Measurements from ENCODE around the gene CACNA2D3.

Gene CACNA2D3

DNA sequence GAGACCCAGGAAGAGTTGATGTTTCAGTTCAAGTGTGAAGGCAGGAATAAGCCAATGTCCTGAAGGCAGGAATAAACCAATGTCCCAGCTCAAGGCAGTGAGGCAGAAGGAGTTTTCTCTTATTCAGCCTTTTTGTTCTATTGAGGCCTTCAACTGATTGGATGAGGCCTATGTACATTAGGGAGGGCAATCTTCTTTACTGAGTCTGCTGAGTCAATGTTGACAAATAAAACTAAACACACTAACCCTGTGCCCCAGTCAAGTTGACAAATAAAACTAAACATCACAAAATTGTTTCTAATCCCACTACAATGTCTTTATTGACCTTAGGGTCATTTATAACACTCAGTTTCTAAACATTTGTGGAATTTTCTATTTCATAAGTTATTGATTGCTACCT lies 100.0 kb downstream of the CACNA2D3 start:
- no peak overlapping the region for H2AK5ac ChIP-seq (ENCODE audit: low read length)
- no peak for DNase-seq
- H3K4ac ChIP-seq (ENCODE audit: low read depth, low read length), result no peak overlapping the region
- H3K23ac ChIP-seq (ENCODE audit: low read length), result no peak overlapping the region
- no peak overlapping the region for H3K9ac ChIP-seq (ENCODE audit: low read length)
- no peak overlapping the region for H3K56ac ChIP-seq (ENCODE audit: low read length)
- no peaks in the 10 kb centered on the region for H3K79me1 ChIP-seq (ENCODE audit: low read length)
- no peak overlapping the region for H3K4me2 ChIP-seq (ENCODE audit: low read length)
- no peak overlapping the region for H4K5ac ChIP-seq (ENCODE audit: low read length)
- H3K79me2 ChIP-seq (ENCODE audit: control insufficient read depth, insufficient read depth, low read length), result no peaks in the 10 kb centered on the region
- H3K36me3 ChIP-seq (ENCODE audit: control insufficient read depth, insufficient read depth, low read length), result no peaks in the 10 kb centered on the region
- no peak overlapping the region for H2BK120ac ChIP-seq (ENCODE audit: low read depth, low read length)
- no peak overlapping the region for H3K27ac ChIP-seq (ENCODE audit: low read depth, low read length)
- no peak overlapping the region for H2BK15ac ChIP-seq (replicated peaks; ENCODE audit: low read depth)
- H3K18ac ChIP-seq (ENCODE audit: low read length), result no peak overlapping the region
- no peaks in the 10 kb centered on the region for H3K27me3 ChIP-seq (ENCODE audit: insufficient read depth, low read length, poor library complexity)
- no peak overlapping the region for H4K8ac ChIP-seq (ENCODE audit: low read depth, low read length)
- peaks cover 2% of the 10 kb centered on the region for H3K4me1 ChIP-seq (ENCODE audit: control insufficient read depth, low read depth, low read length)
- no peak overlapping the region for H2BK5ac ChIP-seq (ENCODE audit: low read length)
- H3K4me3 ChIP-seq (ENCODE audit: low read length), result no peak overlapping the region

DNA sequence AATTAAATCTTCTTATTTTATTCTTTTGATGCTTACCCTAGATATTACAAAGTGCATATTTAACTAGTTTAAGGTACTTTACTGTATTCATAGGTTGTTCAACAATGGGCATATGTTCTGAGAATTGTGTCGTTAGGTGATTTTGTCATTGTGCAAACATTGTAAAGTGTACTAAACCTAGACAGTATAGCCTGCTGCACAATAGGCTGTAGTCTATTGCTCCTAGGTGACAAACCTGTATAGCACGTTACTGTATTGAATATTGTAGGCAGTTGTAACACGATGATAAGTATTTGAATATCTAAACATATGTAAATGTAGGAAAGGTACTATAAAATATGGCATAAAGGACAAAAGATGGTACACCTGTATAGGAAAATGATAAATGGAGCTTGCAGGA lies 100.7 kb downstream of the CACNA2D3 start:
- no peak for DNase-seq
- no peak overlapping the region for H3K4me3 ChIP-seq (ENCODE audit: low read length)
- no CpG with 5 or more reads among the region's 3 CpGs for WGBS (ENCODE audit: extremely low coverage, insufficient coverage, low lambda C conversion rate)
- no peak overlapping the region for H2BK5ac ChIP-seq (ENCODE audit: low read length)
- H3K9ac ChIP-seq (ENCODE audit: low read length), result no peak overlapping the region
- no peak overlapping the region for H2BK15ac ChIP-seq (replicated peaks; ENCODE audit: low read depth)
- no peak overlapping the region for H4K5ac ChIP-seq (ENCODE audit: low read length)
- H2BK120ac ChIP-seq (ENCODE audit: low read depth, low read length), result no peak overlapping the region
- H3K56ac ChIP-seq (ENCODE audit: low read length), result no peak overlapping the region
- no peak overlapping the region for H3K18ac ChIP-seq (ENCODE audit: low read length)
- no peaks in the 10 kb centered on the region for H3K27me3 ChIP-seq (ENCODE audit: insufficient read depth, low read length, poor library complexity)
- no peak overlapping the region for H3K4me2 ChIP-seq (ENCODE audit: low read length)
- H3K4me1 ChIP-seq (ENCODE audit: control insufficient read depth, low read depth, low read length), result peaks cover 2% of the 10 kb centered on the region
- H4K8ac ChIP-seq (ENCODE audit: low read depth, low read length), result no peak overlapping the region
- no peak overlapping the region for H3K23ac ChIP-seq (ENCODE audit: low read length)
- H3K27ac ChIP-seq (ENCODE audit: low read depth, low read length), result no peak overlapping the region
- H3K79me2 ChIP-seq (ENCODE audit: control insufficient read depth, insufficient read depth, low read length), result no peaks in the 10 kb centered on the region
- H3K4ac ChIP-seq (ENCODE audit: low read depth, low read length), result no peak overlapping the region
- H2AK5ac ChIP-seq (ENCODE audit: low read length), result no peak overlapping the region
- H3K79me1 ChIP-seq (ENCODE audit: low read length), result no peaks in the 10 kb centered on the region
- H3K36me3 ChIP-seq (ENCODE audit: control insufficient read depth, insufficient read depth, low read length), result no peaks in the 10 kb centered on the region

DNA sequence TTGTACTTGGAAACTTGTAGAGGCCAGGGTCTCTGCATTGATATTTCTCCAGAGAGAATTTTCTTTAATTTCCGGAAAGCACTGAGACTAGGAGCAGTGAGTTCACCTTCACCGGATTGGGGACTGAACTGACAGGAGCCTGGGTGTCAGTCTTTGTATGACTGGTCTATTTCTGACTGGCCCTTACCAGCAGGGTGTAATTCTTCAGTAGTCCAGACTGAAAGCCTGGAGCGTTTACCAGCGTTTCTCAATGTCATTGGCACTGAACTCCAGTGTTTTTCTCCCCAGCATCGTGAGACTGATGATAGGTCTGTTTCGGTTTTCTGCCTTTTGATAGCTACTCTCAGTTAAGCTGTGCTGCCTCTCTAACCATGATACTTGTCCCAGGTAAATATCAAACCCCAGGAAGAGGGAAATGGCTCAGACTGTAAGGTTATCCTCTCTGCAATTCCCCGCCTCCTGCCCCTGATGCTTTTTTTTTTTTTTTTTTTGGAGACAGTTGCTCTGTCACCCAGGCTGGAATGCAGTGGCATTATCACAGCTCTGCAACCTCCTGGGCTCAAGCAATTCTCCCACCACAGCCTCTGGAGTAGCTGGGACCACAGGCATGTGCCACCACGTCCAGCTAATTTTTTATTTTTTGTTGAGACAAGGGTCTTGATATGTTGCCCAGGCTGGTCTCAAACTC lies 103.6 kb downstream of the CACNA2D3 start:
- Histone ChIP-seq H3K18ac (ENCODE audit: low read length) (peak overlapping the region; percentile 39), H3K27me3 (ENCODE audit: insufficient read depth, low read length, poor library complexity) (no peaks in the 10 kb centered on the region), H2BK5ac (ENCODE audit: low read length) (no peak overlapping the region), H3K56ac (ENCODE audit: low read length) (no peak overlapping the region), H3K4me1 (ENCODE audit: control insufficient read depth, low read depth, low read length) (peaks cover 4% of the 10 kb centered on the region), H3K23ac (ENCODE audit: low read length) (no peak overlapping the region), H4K8ac (ENCODE audit: low read depth, low read length) (no peak overlapping the region), H3K4ac (ENCODE audit: low read depth, low read length) (no peak overlapping the region), H3K79me1 (ENCODE audit: low read length) (no peaks in the 10 kb centered on the region), H3K4me3 (ENCODE audit: low read length) (no peak overlapping the region), H4K5ac (ENCODE audit: low read length) (no peak overlapping the region), H2BK120ac (ENCODE audit: low read depth, low read length) (no peak overlapping the region), H2BK15ac (replicated peaks; ENCODE audit: low read depth) (no peak overlapping the region), H2AK5ac (ENCODE audit: low read length) (no peak overlapping the region), H3K27ac (ENCODE audit: low read depth, low read length) (no peak overlapping the region), H3K9ac (ENCODE audit: low read length) (no peak overlapping the region), H3K4me2 (ENCODE audit: low read length) (no peak overlapping the region), H3K79me2 (ENCODE audit: control insufficient read depth, insufficient read depth, low read length) (no peaks in the 10 kb centered on the region), H3K36me3 (ENCODE audit: control insufficient read depth, insufficient read depth, low read length) (no peaks in the 10 kb centered on the region)
- WGBS (ENCODE audit: extremely low coverage, insufficient coverage, low lambda C conversion rate), result no CpG with 5 or more reads among the region's 8 CpGs
- peak; percentile 22 for DNase-seq

DNA sequence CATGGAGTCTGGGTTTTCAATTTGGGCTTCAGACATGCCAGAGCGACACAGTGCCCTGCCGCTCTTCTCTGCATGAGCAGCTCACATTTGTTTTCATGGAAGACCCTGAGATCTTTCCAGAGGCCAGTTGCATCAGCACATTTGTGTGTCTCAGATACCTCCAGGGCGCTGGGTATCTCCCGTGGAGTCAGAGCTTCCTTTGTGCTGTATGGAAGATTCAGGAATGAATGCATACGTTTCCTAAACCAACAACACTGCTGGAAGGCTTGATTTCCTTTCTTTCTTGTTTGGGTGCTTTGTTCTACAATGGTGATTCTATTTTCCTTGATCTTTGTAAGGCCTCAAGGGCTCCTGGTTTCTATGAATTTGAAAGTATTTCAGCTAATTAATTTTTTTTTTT lies 106.5 kb downstream of the CACNA2D3 start:
- WGBS (ENCODE audit: extremely low coverage, insufficient coverage, low lambda C conversion rate), result no CpG with 5 or more reads among the region's 5 CpGs
- no peaks in the 10 kb centered on the region for H3K79me1 ChIP-seq (ENCODE audit: low read length)
- DNase-seq, result peak; percentile 50
- no peak overlapping the region for H4K5ac ChIP-seq (ENCODE audit: low read length)
- no peak overlapping the region for H4K8ac ChIP-seq (ENCODE audit: low read depth, low read length)
- H3K18ac ChIP-seq (ENCODE audit: low read length), result peak overlapping the region; percentile 19
- H2BK5ac ChIP-seq (ENCODE audit: low read length), result no peak overlapping the region
- H3K36me3 ChIP-seq (ENCODE audit: control insufficient read depth, insufficient read depth, low read length), result no peaks in the 10 kb centered on the region
- H3K79me2 ChIP-seq (ENCODE audit: control insufficient read depth, insufficient read depth, low read length), result no peaks in the 10 kb centered on the region
- H3K4me1 ChIP-seq (ENCODE audit: control insufficient read depth, low read depth, low read length), result peaks cover 4% of the 10 kb centered on the region
- no peak overlapping the region for H3K4me3 ChIP-seq (ENCODE audit: low read length)
- no peak overlapping the region for H3K9ac ChIP-seq (ENCODE audit: low read length)
- H2BK15ac ChIP-seq (replicated peaks; ENCODE audit: low read depth), result no peak overlapping the region
- no peak overlapping the region for H3K23ac ChIP-seq (ENCODE audit: low read length)
- H3K27me3 ChIP-seq (ENCODE audit: insufficient read depth, low read length, poor library complexity), result no peaks in the 10 kb centered on the region
- no peak overlapping the region for H3K4ac ChIP-seq (ENCODE audit: low read depth, low read length)
- no peak overlapping the region for H3K56ac ChIP-seq (ENCODE audit: low read length)
- H3K27ac ChIP-seq (ENCODE audit: low read depth, low read length), result no peak overlapping the region
- H2AK5ac ChIP-seq (ENCODE audit: low read length), result no peak overlapping the region
- no peak overlapping the region for H3K4me2 ChIP-seq (ENCODE audit: low read length)
- peak overlapping the region; percentile 38 for H2BK120ac ChIP-seq (ENCODE audit: low read depth, low read length)

DNA sequence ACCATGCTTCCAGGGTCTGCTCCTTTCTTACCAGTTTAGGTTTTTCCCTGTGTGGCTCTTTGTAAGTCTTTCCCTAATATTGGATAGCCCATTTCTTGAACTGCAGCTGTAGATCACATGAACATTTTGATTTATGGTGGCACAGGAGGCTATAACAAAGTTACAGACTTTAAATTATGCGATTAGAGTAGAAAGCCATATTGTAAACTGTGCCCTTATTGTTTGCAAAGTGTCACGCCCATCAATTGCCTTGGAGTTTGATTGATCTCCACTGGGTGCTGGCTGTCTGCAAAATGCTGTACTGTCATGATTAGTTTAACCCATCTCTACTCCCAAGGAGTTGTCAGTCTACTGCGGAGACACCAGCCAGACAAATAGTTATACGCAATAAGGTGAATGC lies 110.3 kb downstream of the CACNA2D3 start:
- Histone ChIP-seq H3K56ac (ENCODE audit: low read length) (no peak overlapping the region), H2BK5ac (ENCODE audit: low read length) (no peak overlapping the region), H4K8ac (ENCODE audit: low read depth, low read length) (no peak overlapping the region), H2BK120ac (ENCODE audit: low read depth, low read length) (no peak overlapping the region), H3K4me1 (ENCODE audit: control insufficient read depth, low read depth, low read length) (peaks cover 2% of the 10 kb centered on the region), H3K79me1 (ENCODE audit: low read length) (no peaks in the 10 kb centered on the region), H4K5ac (ENCODE audit: low read length) (no peak overlapping the region), H2AK5ac (ENCODE audit: low read length) (no peak overlapping the region), H2BK15ac (replicated peaks; ENCODE audit: low read depth) (no peak overlapping the region), H3K27ac (ENCODE audit: low read depth, low read length) (no peak overlapping the region), H3K36me3 (ENCODE audit: control insufficient read depth, insufficient read depth, low read length) (no peaks in the 10 kb centered on the region), H3K79me2 (ENCODE audit: control insufficient read depth, insufficient read depth, low read length) (no peaks in the 10 kb centered on the region), H3K18ac (ENCODE audit: low read length) (no peak overlapping the region), H3K9ac (ENCODE audit: low read length) (no peak overlapping the region), H3K23ac (ENCODE audit: low read length) (no peak overlapping the region), H3K4ac (ENCODE audit: low read depth, low read length) (no peak overlapping the region), H3K27me3 (ENCODE audit: insufficient read depth, low read length, poor library complexity) (no peaks in the 10 kb centered on the region), H3K4me2 (ENCODE audit: low read length) (no peak overlapping the region), H3K4me3 (ENCODE audit: low read length) (no peak overlapping the region)
- DNase-seq, result no peak
- WGBS (ENCODE audit: extremely low coverage, insufficient coverage, low lambda C conversion rate), result no CpG with 5 or more reads among the region's 4 CpGs

DNA sequence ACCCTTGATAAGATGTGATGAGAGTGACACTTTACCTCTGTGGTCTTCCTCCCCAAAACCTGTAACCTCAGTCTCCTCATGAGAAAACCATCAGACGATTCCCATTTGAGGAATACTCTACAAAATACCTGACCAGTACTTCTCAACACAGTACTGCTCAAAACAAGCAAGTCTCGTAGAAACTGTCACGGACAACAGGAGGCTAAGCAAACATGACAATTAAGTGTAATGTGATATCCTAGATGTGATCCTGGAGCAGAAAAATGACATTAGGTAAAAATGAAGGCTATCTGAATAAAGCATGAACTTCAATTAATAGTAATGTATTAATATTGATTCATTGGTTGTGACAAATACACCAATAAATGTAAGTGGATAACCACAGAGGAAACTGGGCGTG lies 113.6 kb downstream of the CACNA2D3 start:
- no peaks in the 10 kb centered on the region for H3K27me3 ChIP-seq (ENCODE audit: insufficient read depth, low read length, poor library complexity)
- no peak overlapping the region for H3K18ac ChIP-seq (ENCODE audit: low read length)
- H3K4me3 ChIP-seq (ENCODE audit: low read length), result no peak overlapping the region
- no peak overlapping the region for H3K23ac ChIP-seq (ENCODE audit: low read length)
- no peaks in the 10 kb centered on the region for H3K36me3 ChIP-seq (ENCODE audit: control insufficient read depth, insufficient read depth, low read length)
- H2BK120ac ChIP-seq (ENCODE audit: low read depth, low read length), result no peak overlapping the region
- no CpG with 5 or more reads among the region's 4 CpGs for WGBS (ENCODE audit: extremely low coverage, insufficient coverage, low lambda C conversion rate)
- H3K9ac ChIP-seq (ENCODE audit: low read length), result no peak overlapping the region
- no peaks in the 10 kb centered on the region for H3K4me1 ChIP-seq (ENCODE audit: control insufficient read depth, low read depth, low read length)
- no peak overlapping the region for H2BK15ac ChIP-seq (replicated peaks; ENCODE audit: low read depth)
- H3K79me2 ChIP-seq (ENCODE audit: control insufficient read depth, insufficient read depth, low read length), result no peaks in the 10 kb centered on the region
- no peak for DNase-seq
- no peak overlapping the region for H4K8ac ChIP-seq (ENCODE audit: low read depth, low read length)
- H3K4me2 ChIP-seq (ENCODE audit: low read length), result no peak overlapping the region
- H3K4ac ChIP-seq (ENCODE audit: low read depth, low read length), result no peak overlapping the region
- no peaks in the 10 kb centered on the region for H3K79me1 ChIP-seq (ENCODE audit: low read length)
- no peak overlapping the region for H3K56ac ChIP-seq (ENCODE audit: low read length)
- H2AK5ac ChIP-seq (ENCODE audit: low read length), result no peak overlapping the region
- no peak overlapping the region for H3K27ac ChIP-seq (ENCODE audit: low read depth, low read length)
- no peak overlapping the region for H4K5ac ChIP-seq (ENCODE audit: low read length)
- no peak overlapping the region for H2BK5ac ChIP-seq (ENCODE audit: low read length)
